ENCODE measurements around the gene GSN.

GRCh38 chr9:121305269-121305994 is 37.5 kb downstream of the GSN start:
- TF ChIP-seq POLR2AphosphoS5 (IDR thresholded peaks at IDR 0.05; ENCODE audit: low read depth, low read length): no peak
- no peak for TF ChIP-seq CTCF (IDR thresholded peaks at IDR 0.05)
- TF ChIP-seq REST (IDR thresholded peaks at IDR 0.05; ENCODE audit: insufficient read depth in 1 of 2, low read depth in 2 of 2, low read length in 1 of 2): no peak
